ENCODE results near the gene HNRNPUL1. TPM values are rescaled to one million over a fixed set of nuclear protein-coding genes. Genes with fewer than 3 reads are reported as not detected.

The HNRNPUL1 gene
- total and polyA plus RNA-seq, 2 donors (not counting 3 experiments of a cell fraction or from before 2014, with no cell fraction given): 83.2 to 261 TPM

- Histone ChIP-seq H3K79me2 (ENCODE audit: control insufficient read depth, insufficient read depth, low read length) (peaks cover 53% of the 10 kb centered on the region), H3K9ac (replicated peaks; ENCODE audit: extremely low read depth, insufficient read depth, low read length) (no peak overlapping the region), H4K20me1 (replicated peaks; ENCODE audit: control insufficient read depth, extremely low read depth, insufficient read depth, low read length) (no peaks in the 10 kb centered on the region), H2AFZ (ENCODE audit: low read depth, low read length) (no peak overlapping the region), H3K36me3 (ENCODE audit: control insufficient read depth in 2 of 2, extremely low read depth in 1 of 2, insufficient read depth in 2 of 2, low read length in 2 of 2) (peaks cover 30 to 55% of the 10 kb centered on the region in 2 experiments), H3K4me2 (ENCODE audit: insufficient read depth, low read length) (no peak overlapping the region), H3K4me1 (ENCODE audit: control insufficient read depth, extremely low read depth, insufficient read depth, low read length) (peaks cover 3% of the 10 kb centered on the region), H3K4me3 (replicated peaks in 1 of 3; ENCODE audit: insufficient read depth in 1 of 3, low read depth in 1 of 3, low read length in 3 of 3) (no peak overlapping the region), H3K9me1 (replicated peaks; ENCODE audit: control insufficient read depth, extremely low read depth, insufficient read depth, low read length) (no peaks in the 10 kb centered on the region), H3K9me3 (replicated peaks; ENCODE audit: control insufficient read depth, insufficient read depth, low read length) (no peaks in the 10 kb centered on the region), H3K27me3 (ENCODE audit: control insufficient read depth in 2 of 2, insufficient read depth in 2 of 2, low read length in 2 of 2) (no peaks in the 10 kb centered on the region), H3K27ac (ENCODE audit: insufficient read depth, low read depth, low read length) (no peak overlapping the region)
- FAIRE-seq (peak; percentile 53), DNase-seq (ENCODE audit: low read depth, low spot score) (no peak)
- BruUV-seq (replicated peaks): no TSS peak
- TF ChIP-seq POLR2A (IDR thresholded peaks at IDR 0.05; ENCODE audit: low read depth, low read length): no peak
- no peak for TF ChIP-seq MAX (IDR thresholded peaks at IDR 0.05; ENCODE audit: insufficient read depth, insufficient read length)
- no peak for TF ChIP-seq CTCF (IDR thresholded peaks at IDR 0.05; ENCODE audit: extremely low read depth in 1 of 2, insufficient read depth in 1 of 2, low read depth in 1 of 2, low read length in 2 of 2)
- TF ChIP-seq GATA2 (IDR thresholded peaks at IDR 0.05; ENCODE audit: insufficient read depth, insufficient read length, low read depth, low read length): no peak
- no peak for TF ChIP-seq POLR2AphosphoS5 (IDR thresholded peaks at IDR 0.05; ENCODE audit: insufficient read depth, low read depth, low read length)
- no peak for TF ChIP-seq JUN (IDR thresholded peaks at IDR 0.05; ENCODE audit: borderline replicate concordance, insufficient read depth, insufficient read length, low read depth)
- TF ChIP-seq FOS (IDR thresholded peaks at IDR 0.05; ENCODE audit: borderline replicate concordance, insufficient read depth, low read length): no peak
- TF ChIP-seq EZH2 (IDR thresholded peaks at IDR 0.05; ENCODE audit: borderline replicate concordance, low read depth, low read length, severe bottlenecking): no peak
- no peak for TF ChIP-seq MYC (IDR thresholded peaks at IDR 0.05; ENCODE audit: low read depth, low read length)
- ChIA-PET POLR2A (no interaction called here), CTCF (interaction anchor here (1.3 kb wide), 1 partner anchor 11 kb away, joined by 3 read pairs; no protein-coding TSS in a partner anchor)
- dilution Hi-C loops (cut with MboI; ENCODE audit: extremely low pct_ligation_motif_present, low sequenced_read_pairs): no loop called here
- intact Hi-C loops (cut with micrococcal nuclease): no loop called here
Measured at GRCh38 chr19:41339936-41340335, 75.8 kb downstream of the HNRNPUL1 start.

Data from endothelial cell of umbilical vein (primary cell).